Measurements from ENCODE around the gene C1orf167. TPM values are rescaled to one million over a fixed set of nuclear protein-coding genes. Genes with fewer than 3 reads are reported as not detected.

C1orf167 gene
- total and polyA plus RNA-seq, 2 of the 8 experiments (the other 6 are each of a cell fraction or from before 2014, with no cell fraction given): 0.70 to 1.3 TPM

- Histone ChIP-seq H3K79me2 (ENCODE audit: control insufficient read depth in 1 of 2, insufficient read depth in 2 of 2, low read length in 2 of 2) (no peaks in the 10 kb centered on the region), H2BK120ac (replicated peaks; ENCODE audit: low read depth, low read length) (no peak overlapping the region), H3K36me3 (ENCODE audit: control insufficient read depth in 2 of 4, insufficient read depth in 4 of 4, low read length in 3 of 4) (no peaks in the 10 kb centered on the region), H3K9me3 (ENCODE audit: insufficient read depth in 2 of 2, low read depth in 1 of 2, low read length in 1 of 2) (no peaks in the 10 kb centered on the region), H3K23me2 (ENCODE audit: low read depth, low read length) (no peaks in the 10 kb centered on the region), H2BK15ac (ENCODE audit: low read length) (no peak overlapping the region), H2AFZ (ENCODE audit: low read length) (no peak overlapping the region), H3K27ac (ENCODE audit: low read depth, low read length) (no peak overlapping the region), H3K4me3 (ENCODE audit: extremely low read depth in 1 of 4, insufficient read depth in 2 of 4, low read depth in 3 of 4, low read length in 4 of 4) (no peak overlapping the region), H4K8ac (ENCODE audit: extremely low read depth, insufficient read depth, low read length) (no peak overlapping the region), H3K79me1 (ENCODE audit: low read depth, low read length) (no peaks in the 10 kb centered on the region), H2BK20ac (ENCODE audit: low read length) (no peak overlapping the region), H3K27me3 (replicated peaks in 1 of 4; ENCODE audit: control insufficient read depth in 3 of 4, extremely low read depth in 1 of 4, insufficient read depth in 3 of 4, low read length in 3 of 4) (no peaks in the 10 kb centered on the region), H3K9ac (replicated peaks in 1 of 4; ENCODE audit: extremely low read depth in 1 of 4, low read depth in 3 of 4, low read length in 3 of 4) (no peak overlapping the region), H3K56ac (replicated peaks; ENCODE audit: insufficient read length, low read depth, low read length) (no peak overlapping the region), H3K18ac (ENCODE audit: extremely low read depth, low read length) (no peak overlapping the region), H4K5ac (ENCODE audit: insufficient read length, low read depth, low read length) (no peak overlapping the region), H3K14ac (ENCODE audit: insufficient read length) (no peak overlapping the region), H4K91ac (replicated peaks; ENCODE audit: insufficient read length, low read length) (no peak overlapping the region), H4K20me1 (replicated peaks in 1 of 2; ENCODE audit: control insufficient read depth in 1 of 2, insufficient read depth in 2 of 2, low read length in 2 of 2) (no peaks in the 10 kb centered on the region), H3K4me1 (replicated peaks in 1 of 4; ENCODE audit: control insufficient read depth in 3 of 4, insufficient read depth in 4 of 4, low read length in 3 of 4) (peaks cover 0 to 14% (median 9%) of the 10 kb centered on the region in 4 experiments; a peak in 6 of 7 replicates), H2BK5ac (ENCODE audit: low read depth, low read length) (no peak overlapping the region), H3K23ac (ENCODE audit: insufficient read length) (no peak overlapping the region), H3K4ac (replicated peaks; ENCODE audit: insufficient read length, low read depth, low read length) (no peak overlapping the region), H3K4me2 (ENCODE audit: insufficient read depth in 1 of 2, low read depth in 2 of 2, low read length in 2 of 2) (no peak overlapping the region), H2AK5ac (ENCODE audit: low read depth, low read length) (no peak overlapping the region), H2BK12ac (ENCODE audit: low read depth, low read length) (0 out of 2 replicates have a peak overlapping the region, but pooled peaks have one; percentile 84)
- FAIRE-seq (no peak), DNase-seq (ENCODE audit: low read depth in 1 of 2, low spot score in 2 of 2) (no peak)
- CTCF ChIA-PET (ENCODE audit: partially characterized antibody): interaction anchor here (0.6 to 2.9 kb wide), 7 partner anchors 14 to 208 kb away, joined by 3 to 8 read pairs (median 3); partner anchors contain the start of gene AGTRAP
- TF ChIP-seq GTF2F1 (IDR thresholded peaks at IDR 0.05; ENCODE audit: borderline replicate concordance, low read depth, low read length) (no peak), KDM1A (IDR thresholded peaks at IDR 0.05; ENCODE audit: borderline replicate concordance, low read length) (peak; percentile 96), ATF2 (IDR thresholded peaks at IDR 0.05; ENCODE audit: low read length) (0 out of 2 replicates have a peak, but pooled peaks have one; percentile 37)
- POLR2A ChIA-PET (ENCODE audit: partially characterized antibody): interaction anchor here (1.0 to 1.4 kb wide), 3 partner anchors 8 to 17 kb away, joined by 3 read pairs; no protein-coding TSS in a partner anchor
- 85% methylated on average over 7 of the region's 10 CpGs; no CpG with 5 or more reads in 1 of the 2 experiments for WGBS, 2 experiments (ENCODE audit: extremely low coverage in 1 of 2, insufficient coverage in 1 of 2, insufficient read length in 1 of 2, insufficient replicate concordance in 2 of 2, low coverage in 1 of 2, low lambda C conversion rate in 2 of 2, missing lambda C conversion rate in 1 of 2)
Measured at GRCh38 chr1:11780380-11781147, 18.6 kb downstream of the C1orf167 start.
